Thyroid gland (tissue), 4 donors: ENCODE results near the gene SMDT1.

Experiments
- POLR2A ChIP-seq, 2 donors: fragments of 450-650 bp; IDR thresholded peaks; one replicate each; pipeline ENCODE4 v1.6.1; 2017; ENCODE audit warnings: antibody characterized with exemption in 2 of 2, mild to moderate bottlenecking in 2 of 2, moderate library complexity in 1 of 2
- TF ChIP-seq, protein P1 (sequence below), 6 experiments: fragments of 200-600 bp in 3 of 6; fragments of 450-650 bp in 3 of 6; sonication (generic) in 3 of 6; IDR thresholded peaks; one replicate each; pipeline ENCODE4 v1.5.1; 2016 to 2019; ENCODE audit warnings: antibody characterized with exemption in 6 of 6, mild to moderate bottlenecking in 2 of 6, inconsistent platforms in 1 of 6, moderate library complexity in 1 of 6

DNA sequence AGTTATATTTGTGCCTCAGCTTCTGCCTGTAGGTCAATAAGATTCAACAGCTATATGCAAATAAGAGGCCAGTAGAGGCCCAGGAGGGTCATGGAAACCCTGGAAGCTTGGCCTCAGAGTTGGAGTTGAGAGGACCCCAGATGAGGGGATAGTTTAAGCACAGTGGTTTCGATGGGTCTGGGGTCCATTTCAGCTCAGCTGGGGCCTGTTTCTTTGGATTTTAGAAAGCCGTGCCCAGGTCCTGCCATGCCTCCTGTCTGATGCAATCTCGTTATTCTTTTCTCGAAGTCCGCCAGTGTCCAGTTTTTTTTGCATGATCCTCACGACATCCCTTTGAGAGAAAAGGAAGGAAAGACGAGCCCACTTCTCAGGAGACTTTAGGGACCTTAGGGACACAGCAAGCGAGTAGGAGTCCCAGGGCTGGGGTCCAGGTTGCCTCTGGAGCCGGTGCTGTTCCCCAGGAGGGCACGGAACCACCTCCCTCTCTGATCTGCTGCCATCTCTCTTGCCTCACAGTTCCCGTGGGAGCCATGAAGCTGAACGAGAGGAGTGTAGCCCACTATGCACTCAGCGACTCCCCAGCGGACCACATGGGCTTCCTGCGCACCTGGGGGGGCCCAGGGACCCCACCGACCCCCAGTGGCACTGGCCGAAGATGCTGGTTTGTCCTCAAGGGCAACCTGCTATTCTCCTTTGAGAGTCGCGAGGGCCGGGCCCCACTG, 2.6 kb upstream of the SMDT1 start:
- TF ChIP-seq, protein P1, sequence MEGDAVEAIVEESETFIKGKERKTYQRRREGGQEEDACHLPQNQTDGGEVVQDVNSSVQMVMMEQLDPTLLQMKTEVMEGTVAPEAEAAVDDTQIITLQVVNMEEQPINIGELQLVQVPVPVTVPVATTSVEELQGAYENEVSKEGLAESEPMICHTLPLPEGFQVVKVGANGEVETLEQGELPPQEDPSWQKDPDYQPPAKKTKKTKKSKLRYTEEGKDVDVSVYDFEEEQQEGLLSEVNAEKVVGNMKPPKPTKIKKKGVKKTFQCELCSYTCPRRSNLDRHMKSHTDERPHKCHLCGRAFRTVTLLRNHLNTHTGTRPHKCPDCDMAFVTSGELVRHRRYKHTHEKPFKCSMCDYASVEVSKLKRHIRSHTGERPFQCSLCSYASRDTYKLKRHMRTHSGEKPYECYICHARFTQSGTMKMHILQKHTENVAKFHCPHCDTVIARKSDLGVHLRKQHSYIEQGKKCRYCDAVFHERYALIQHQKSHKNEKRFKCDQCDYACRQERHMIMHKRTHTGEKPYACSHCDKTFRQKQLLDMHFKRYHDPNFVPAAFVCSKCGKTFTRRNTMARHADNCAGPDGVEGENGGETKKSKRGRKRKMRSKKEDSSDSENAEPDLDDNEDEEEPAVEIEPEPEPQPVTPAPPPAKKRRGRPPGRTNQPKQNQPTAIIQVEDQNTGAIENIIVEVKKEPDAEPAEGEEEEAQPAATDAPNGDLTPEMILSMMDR (IDR thresholded peaks at IDR 0.05), result no peak
- TF ChIP-seq POLR2A (IDR thresholded peaks at IDR 0.05), result no peak
